ENCODE measurements around the gene ADGRF4.

- no peak for TF ChIP-seq POLR2A (IDR thresholded peaks at IDR 0.05)
- no peak for TF ChIP-seq POLR2AphosphoS5 (IDR thresholded peaks at IDR 0.05; ENCODE audit: insufficient read depth in 1 of 2, low read depth in 1 of 2)
- TF ChIP-seq CTCF (IDR thresholded peaks at IDR 0.05), result no peak
Observed at GRCh38 chr6:47687432-47687831, 10.9 kb upstream of the ADGRF4 start.

All from vagina (tissue), 2 donors.